ENCODE results near the gene CARMIL1. TPM values are rescaled to one million over a fixed set of nuclear protein-coding genes. Genes with fewer than 3 reads are reported as not detected.

The CARMIL1 gene
- total RNA-seq = 9.7 and 30.0 TPM in 2 replicates

DNA sequence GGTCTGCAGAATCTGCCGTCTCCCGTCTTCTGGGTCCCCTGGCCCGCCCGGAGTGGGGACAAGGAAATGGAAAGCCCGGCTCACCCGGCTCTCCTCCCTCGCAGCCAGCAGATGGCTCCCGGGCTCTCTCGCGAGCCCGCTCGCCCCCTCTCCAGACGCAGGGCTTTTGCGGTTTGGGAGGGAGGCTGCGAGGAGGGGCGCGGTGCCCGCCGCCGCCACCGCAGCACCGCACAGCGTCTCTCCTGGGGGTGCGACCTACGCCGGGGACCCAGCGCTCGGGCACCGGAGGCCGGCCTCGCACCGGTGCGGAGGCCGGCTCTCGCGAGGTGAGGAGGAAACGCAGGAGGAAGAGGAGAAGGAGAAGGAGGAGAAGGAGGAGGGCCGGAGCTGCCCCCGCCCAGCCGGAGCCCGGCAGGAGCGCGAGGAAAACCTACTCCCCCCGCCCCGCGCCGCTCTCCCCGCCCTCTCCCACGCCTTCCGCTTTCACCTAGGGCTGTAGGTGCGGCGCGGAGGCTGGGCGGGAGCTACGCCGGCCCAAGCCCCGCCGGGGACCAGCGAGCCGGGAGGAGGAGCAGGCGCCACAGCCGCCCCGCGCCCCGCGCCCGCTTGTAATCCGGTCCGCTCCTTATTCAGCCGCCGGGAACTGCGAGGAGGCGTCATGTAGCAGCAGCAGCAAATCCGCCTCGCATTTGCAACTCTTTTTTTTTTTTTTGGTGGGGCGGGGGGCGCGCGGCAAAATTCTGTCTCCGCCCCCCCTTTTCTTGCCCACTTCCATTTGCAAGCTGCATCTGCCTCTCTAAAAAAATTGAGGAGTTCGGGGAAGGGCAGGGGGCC is at the start of gene CARMIL1:
Gene CARMIL1, plus strand, starts transcription at position 461 of the 834 bp plus-strand sequence. CDS start 422 bp downstream, outside the sequence.

DNA sequence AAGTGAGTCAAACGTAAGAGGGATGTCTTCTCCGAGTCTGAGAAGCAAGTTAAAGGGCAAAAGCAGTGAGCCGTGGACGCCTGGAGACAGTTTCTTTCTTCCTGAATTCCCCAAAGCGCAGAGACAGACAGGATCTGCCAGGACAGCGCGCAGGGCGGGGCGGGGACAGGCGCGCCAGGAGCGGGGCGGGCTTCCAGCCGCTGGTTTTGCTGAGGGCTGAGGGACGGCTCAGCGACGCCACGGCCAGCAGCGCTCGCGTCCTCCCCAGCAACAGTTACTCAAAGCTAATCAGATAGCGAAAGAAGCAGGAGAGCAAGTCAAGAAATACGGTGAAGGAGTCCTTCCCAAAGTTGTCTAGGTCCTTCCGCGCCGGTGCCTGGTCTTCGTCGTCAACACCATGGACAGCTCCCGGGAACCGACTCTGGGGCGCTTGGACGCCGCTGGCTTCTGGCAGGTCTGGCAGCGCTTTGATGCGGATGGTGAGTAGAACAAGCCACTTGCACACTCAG is 372.9 kb downstream of the CARMIL1 start, which contains the start of gene SCGN:
Gene SCGN, plus strand, starts transcription at position 209 of the 509 bp plus-strand sequence. Its CDS starts 189 bp downstream, at position 398.

Measured in smooth muscle cell of the pulmonary artery (primary cell).